IMR-90 (cell line): ENCODE results near the gene PSMC3. TPM values are rescaled to one million over a fixed set of nuclear protein-coding genes. Genes with fewer than 3 reads are reported as not detected.

Experiments
- ATAC-seq: fragments of 200-7000 bp; cut with Tn5 transposase; 2 replicates; pipeline ENCODE4 v1.9.1; 2020; ENCODE audit warnings: low read depth, mild to moderate bottlenecking, moderate library complexity
- BruUV-seq: library from RNA; stranded (reverse); fragments of 400-500 nt; replicated peaks from 2 replicates; lab custom pipeline; 2021; lab: Mats Ljungman, UMichigan
- CTCF ChIA-PET: fragments of 300-600 bp; formaldehyde crosslinking; extraction: SDS; loops from one replicate; lab custom pipeline; 2021; ENCODE audit warnings: antibody characterized with exemption; lab: Yijun Ruan, JAX
- POLR2A ChIA-PET: fragments of 300-600 bp; sonication (Branson Sonifier 250); formaldehyde crosslinking; loops from one replicate; lab custom pipeline; 2022; ENCODE audit warnings: antibody characterized with exemption; ENCODE audit not compliant: unreplicated experiment; lab: Charles Lee
- DNase-seq: peaks from one replicate; pipeline ENCODE4 v3.0.0; 2013
- H2AFZ ChIP-seq: replicated peaks from 2 replicates; pipeline ENCODE3; 2013; ENCODE audit warnings: low read length, mild to moderate bottlenecking; ENCODE audit not compliant: poor library complexity
- H2AK5ac ChIP-seq: 2 replicates; pipeline ENCODE4 v1.6.1; 2013; ENCODE audit warnings: low read depth, low read length, inconsistent platforms
- H2AK9ac ChIP-seq: replicated peaks from 2 replicates; pipeline ENCODE3; 2013; ENCODE audit warnings: mild to moderate bottlenecking, low read depth, low read length, moderate library complexity; ENCODE audit not compliant: poor library complexity
- H2BK120ac ChIP-seq: 2 replicates; pipeline ENCODE4 v1.6.1; 2013; ENCODE audit warnings: low read depth, low read length, inconsistent platforms
- H2BK15ac ChIP-seq: 3 replicates; pipeline ENCODE4 v1.6.1; 2013; ENCODE audit warnings: low read depth, low read length, inconsistent platforms
- H2BK20ac ChIP-seq: 2 replicates; pipeline ENCODE4 v1.6.1; 2013; ENCODE audit warnings: low read depth, mild to moderate bottlenecking, inconsistent platforms, low read length, moderate library complexity
- H2BK5ac ChIP-seq: 2 replicates; pipeline ENCODE4 v1.6.1; 2013; ENCODE audit warnings: mild to moderate bottlenecking, low read depth, low read length, inconsistent platforms; ENCODE audit not compliant: poor library complexity, severe bottlenecking
- H3K14ac ChIP-seq: replicated peaks from 2 replicates; pipeline ENCODE4 v1.6.1; 2013; ENCODE audit warnings: low read depth, low read length, inconsistent platforms
- H3K18ac ChIP-seq: 2 replicates; pipeline ENCODE4 v1.6.1; 2013; ENCODE audit warnings: low read depth, low read length, control low read depth
- H3K23ac ChIP-seq: 2 replicates; pipeline ENCODE4 v1.6.1; 2013; ENCODE audit warnings: low read depth, low read length, inconsistent platforms
- H3K27ac ChIP-seq: 2 replicates; pipeline ENCODE4 v1.5.1; 2013; ENCODE audit warnings: mild to moderate bottlenecking, control low read depth, low read length; ENCODE audit not compliant: insufficient read depth
- H3K27me3 ChIP-seq: 2 replicates; pipeline ENCODE4 v1.6.1; 2013; ENCODE audit warnings: low read length; ENCODE audit not compliant: control insufficient read depth, insufficient read depth
- H3K36me3 ChIP-seq: 2 replicates; pipeline ENCODE4 v1.6.1; 2013; ENCODE audit warnings: low read length, mixed read lengths; ENCODE audit not compliant: control insufficient read depth, insufficient read depth
- H3K4ac ChIP-seq: 2 replicates; pipeline ENCODE4 v1.6.1; 2013; ENCODE audit warnings: low read depth, low read length, inconsistent platforms
- H3K4me1 ChIP-seq: 2 replicates; pipeline ENCODE4 v1.6.1; 2013; ENCODE audit warnings: low read length, mixed read lengths; ENCODE audit not compliant: control insufficient read depth, insufficient read depth
- H3K4me2 ChIP-seq: 2 replicates; pipeline ENCODE4 v1.6.1; 2013; ENCODE audit warnings: low read depth, mild to moderate bottlenecking, control low read depth, low read length, moderate library complexity
- H3K4me3 ChIP-seq: 2 replicates; pipeline ENCODE4 v1.5.1; 2013; ENCODE audit warnings: low read depth, mild to moderate bottlenecking, control low read depth, low read length, moderate library complexity; ENCODE audit not compliant: insufficient read depth
- H3K56ac ChIP-seq: 2 replicates; pipeline ENCODE4 v1.6.1; 2013; ENCODE audit warnings: low read length, inconsistent platforms; ENCODE audit not compliant: insufficient read depth; ENCODE audit errors: extremely low read depth
- H3K79me1 ChIP-seq, 2 experiments: 2 replicates each; pipeline ENCODE4 v1.6.1; 2013; ENCODE audit warnings: low read length in 2 of 2, inconsistent platforms in 1 of 2, low read depth in 1 of 2
- H3K9ac ChIP-seq: 2 replicates; pipeline ENCODE4 v1.6.1; 2013; ENCODE audit warnings: low read depth, low read length, control low read depth
- H3K9me1 ChIP-seq: 2 replicates; pipeline ENCODE4 v1.6.1; 2013; ENCODE audit warnings: low read length, inconsistent platforms; ENCODE audit not compliant: insufficient read depth
- H3K9me3 ChIP-seq: 2 replicates; pipeline ENCODE4 v1.6.1; 2013; ENCODE audit warnings: low read length; ENCODE audit not compliant: control insufficient read depth, insufficient read depth
- H4K20me1 ChIP-seq: 2 replicates; pipeline ENCODE4 v1.6.1; 2013; ENCODE audit warnings: low read length, inconsistent platforms; ENCODE audit not compliant: insufficient read depth
- H4K5ac ChIP-seq: 2 replicates; pipeline ENCODE4 v1.6.1; 2013; ENCODE audit warnings: mild to moderate bottlenecking, low read depth, low read length, control low read depth
- H4K8ac ChIP-seq, 2 experiments: 2 replicates each; pipeline ENCODE4 v1.6.1; 2013; ENCODE audit warnings: low read depth in 2 of 2, low read length in 2 of 2, control low read depth in 1 of 2, inconsistent platforms in 1 of 2
- H4K91ac ChIP-seq: 2 replicates; pipeline ENCODE4 v1.6.1; 2013; ENCODE audit warnings: low read depth, low read length, inconsistent platforms; ENCODE audit not compliant: insufficient read depth
- BHLHE40 ChIP-seq: fragments of 150-350 bp; IDR thresholded peaks from 2 replicates; pipeline ENCODE4 v1.6.1; 2016; ENCODE audit warnings: mild to moderate bottlenecking, low read depth, low read length
- CEBPB ChIP-seq: IDR thresholded peaks from 2 replicates; pipeline ENCODE4 v1.6.1; 2012; ENCODE audit warnings: low read depth, low read length, improper control_type of control experiment
- CHD1 ChIP-seq: IDR thresholded peaks from 2 replicates; pipeline ENCODE4 v1.6.1; 2012; ENCODE audit warnings: low read depth, low read length, improper control_type of control experiment
- MAZ ChIP-seq: IDR thresholded peaks from 2 replicates; pipeline ENCODE4 v1.6.1; 2012; ENCODE audit warnings: low read depth, mild to moderate bottlenecking, low read length, improper control_type of control experiment, moderate library complexity, borderline replicate concordance
- MXI1 ChIP-seq: IDR thresholded peaks from 2 replicates; pipeline ENCODE4 v1.6.1; 2012; ENCODE audit warnings: low read depth, mild to moderate bottlenecking, low read length, moderate library complexity, borderline replicate concordance
- POLR2A ChIP-seq: IDR thresholded peaks from 2 replicates; pipeline ENCODE4 v1.6.1; 2012; ENCODE audit warnings: mild to moderate bottlenecking, low read depth, low read length
- RAD21 ChIP-seq: IDR thresholded peaks from 2 replicates; pipeline ENCODE4 v1.6.1; 2012; ENCODE audit warnings: low read length, improper control_type of control experiment
- WGBS, 2 experiments: methylation state at CpG; one replicate each; pipeline versions ENCODE4 v1.1.5 to v1.1.7; 2013; ENCODE audit warnings: missing lambda C conversion rate in 2 of 2; ENCODE audit not compliant: insufficient read length in 1 of 2; ENCODE audit errors: extremely low coverage in 2 of 2; 5-methylcytosine and 5-hydroxymethylcytosine counted together
- dilution Hi-C: fragments of 300-500 bp; cut with HindIII; formaldehyde crosslinking; loops from one replicate; pipeline ENCODE4 v1.14.3; 2018; ENCODE audit warnings: low sequenced_read_pairs; ENCODE audit not compliant: unreplicated experiment
- in situ Hi-C: fragments of 300-500 bp; cut with MboI; formaldehyde crosslinking; loops from 3 replicates; pipeline ENCODE4 v1.14.3; 2019; ENCODE audit warnings: low sequenced_read_pairs, inconsistent platforms, mixed read lengths
- intact Hi-C: fragments of 100-400 bp; cut with micrococcal nuclease; formaldehyde crosslinking; loops from 2 replicates; pipeline ENCODE4 v1.10.0; 2022
- polyA plus RNA-seq, 3 experiments: library from polyadenylated mRNA; depleted of rRNA; stranded (reverse); fragments of >200 nt; gene quantifications; 2 replicates each; pipeline ENCODE4 v1.2.3, GENCODE V29; 2012; ENCODE audit warnings: low replicate concordance in 1 of 3
- total RNA-seq: library from RNA; depleted of rRNA; stranded (reverse); fragments of >200 nt; gene quantifications from 2 replicates; pipeline ENCODE4 v1.2.3, GENCODE V29; 2012
- TF ChIP-seq, protein P1 (sequence below): fragments of 150-350 bp; IDR thresholded peaks from 2 replicates; pipeline ENCODE4 v1.6.1; 2016; ENCODE audit warnings: low read depth, mild to moderate bottlenecking, low read length, moderate library complexity, borderline replicate concordance

Gene PSMC3
- total and polyA plus RNA-seq, 2 of the 4 experiments (the other 2 are of a cell fraction) = 238 to 253 TPM

- no peak overlapping the region for H4K8ac ChIP-seq
- H3K9me1 ChIP-seq = peaks cover 15% of the 10 kb centered on the region
- ATAC-seq = peak; percentile 41
- peak overlapping the region; percentile 30; the same call in 1 of the 2 replicates for H4K5ac ChIP-seq
- H3K56ac ChIP-seq = no peak overlapping the region
- peak overlapping the region; percentile 22; the same call in 1 of the 2 replicates for H3K4me2 ChIP-seq
- TF ChIP-seq RAD21 (no peak), CEBPB (no peak), MXI1 (no peak), CHD1 (no peak), BHLHE40 (no peak), POLR2A (no peak), MAZ (no peak)
- TF ChIP-seq, protein P1, sequence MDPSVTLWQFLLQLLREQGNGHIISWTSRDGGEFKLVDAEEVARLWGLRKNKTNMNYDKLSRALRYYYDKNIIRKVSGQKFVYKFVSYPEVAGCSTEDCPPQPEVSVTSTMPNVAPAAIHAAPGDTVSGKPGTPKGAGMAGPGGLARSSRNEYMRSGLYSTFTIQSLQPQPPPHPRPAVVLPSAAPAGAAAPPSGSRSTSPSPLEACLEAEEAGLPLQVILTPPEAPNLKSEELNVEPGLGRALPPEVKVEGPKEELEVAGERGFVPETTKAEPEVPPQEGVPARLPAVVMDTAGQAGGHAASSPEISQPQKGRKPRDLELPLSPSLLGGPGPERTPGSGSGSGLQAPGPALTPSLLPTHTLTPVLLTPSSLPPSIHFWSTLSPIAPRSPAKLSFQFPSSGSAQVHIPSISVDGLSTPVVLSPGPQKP = no peak
- H2AFZ ChIP-seq = no peak overlapping the region
- dilution Hi-C loops (no loop called here), intact Hi-C loops (no loop called here), in situ Hi-C loops (no loop called here)
- DNase-seq = no peak
- peak overlapping the region; percentile 27; the same call in 1 of the 2 replicates for H3K27ac ChIP-seq
- peaks cover 52 to 78% of the 10 kb centered on the region in 2 experiments for H3K79me1 ChIP-seq
- POLR2A ChIA-PET = no interaction called here
- no peak overlapping the region for H4K91ac ChIP-seq
- no peaks in the 10 kb centered on the region for H3K27me3 ChIP-seq
- CTCF ChIA-PET = interaction anchor here (0.6 kb wide), 1 partner anchor 71 kb away, joined by 3 read pairs; no protein-coding TSS in a partner anchor
- no peak overlapping the region for H2BK20ac ChIP-seq
- WGBS, 2 experiments = 40% methylated on average over 1 of the region's 4 CpGs; no CpG with 5 or more reads in 1 of the 2 experiments
- H3K4ac ChIP-seq = no peak overlapping the region; the same call in 1 of the 2 replicates
- H2AK9ac ChIP-seq = peak overlapping the region; percentile 30
- TSS peak; percentile 21 for BruUV-seq
- H3K4me1 ChIP-seq = peaks cover 12% of the 10 kb centered on the region
- no peak overlapping the region for H2BK120ac ChIP-seq
- H3K36me3 ChIP-seq = peaks cover 36% of the 10 kb centered on the region
- H3K14ac ChIP-seq = no peak overlapping the region
- no peak overlapping the region; the same call in 1 of the 2 replicates for H3K9ac ChIP-seq
- H2AK5ac ChIP-seq = no peak overlapping the region
- no peak overlapping the region for H2BK5ac ChIP-seq
- H3K4me3 ChIP-seq = no peak overlapping the region
- no peak overlapping the region for H3K18ac ChIP-seq
- H3K9me3 ChIP-seq = no peaks in the 10 kb centered on the region
- peaks cover 27% of the 10 kb centered on the region for H4K20me1 ChIP-seq
- 0 out of 2 replicates have a peak overlapping the region, but pooled peaks have one; percentile 25 for H3K23ac ChIP-seq
- no peak overlapping the region for H2BK15ac ChIP-seq
Measured at GRCh38 chr11:47466701-47467250, 40.5 kb upstream of the PSMC3 start.
